WTC11 (cell line): ENCODE data around the gene TRIM46. TPM values are rescaled to one million over a fixed set of nuclear protein-coding genes. Genes with fewer than 3 reads are reported as not detected.

Experiments used
- ATAC-seq: fragments of 200-7000 bp; cut with Tn5 transposase; 2 replicates; pipeline ENCODE4 v1.10.0; 2021; ENCODE audit warnings: mild to moderate bottlenecking, moderate library complexity
- CTCF ChIA-PET: fragments of 300-600 bp; sonication (Branson Sonifier 250); formaldehyde crosslinking; loops from one replicate; lab custom pipeline; 2021; ENCODE audit warnings: antibody characterized with exemption; lab: Charles Lee
- POLR2A ChIA-PET: fragments of 350-600 bp; sonication (Branson Sonifier 250); formaldehyde crosslinking; loops from one replicate; lab custom pipeline; 2021; ENCODE audit warnings: antibody characterized with exemption; lab: Charles Lee
- DNase-seq: peaks from one replicate; pipeline ENCODE4 v3.0.0; 2021; ENCODE audit warnings: low spot score
- H3K27ac Mint-ChIP-seq: 2 replicates; pipeline ENCODE4 v1.8.0; 2021; ENCODE audit warnings: mixed read lengths
- H3K27me3 Mint-ChIP-seq: 2 replicates; pipeline ENCODE4 v1.8.0; 2021; ENCODE audit warnings: low read depth, mild to moderate bottlenecking, moderate library complexity, mixed read lengths
- H3K36me3 Mint-ChIP-seq: 2 replicates; pipeline ENCODE4 v1.8.0; 2021; ENCODE audit warnings: mixed read lengths
- H3K4me1 Mint-ChIP-seq: 2 replicates; pipeline ENCODE4 v1.8.0; 2022; ENCODE audit warnings: mixed read lengths
- H3K4me3 Mint-ChIP-seq: 2 replicates; pipeline ENCODE4 v1.8.0; 2021; ENCODE audit warnings: mild to moderate bottlenecking, moderate library complexity, mixed read lengths
- H3K9me3 Mint-ChIP-seq: 2 replicates; pipeline ENCODE4 v1.8.0; 2021; ENCODE audit warnings: mixed read lengths
- CREB1 ChIP-seq: sonication (generic); formaldehyde crosslinking; IDR thresholded peaks from 2 replicates; pipeline ENCODE4 v1.8.0; 2023; ENCODE audit warnings: mild to moderate bottlenecking, missing genetic modification reagents
- ERG ChIP-seq: fragments of 250-450 bp; sonication (Bioruptor Pico); IDR thresholded peaks from 2 replicates; pipeline ENCODE4 v1.8.0; 2021; ENCODE audit warnings: mild to moderate bottlenecking
- ETV6 ChIP-seq: sonication (generic); formaldehyde crosslinking; IDR thresholded peaks from 2 replicates; pipeline ENCODE4 v1.8.1; 2022; ENCODE audit warnings: mild to moderate bottlenecking, missing genetic modification reagents
- JUN ChIP-seq: sonication (generic); formaldehyde crosslinking; IDR thresholded peaks from 2 replicates; pipeline ENCODE4 v1.8.0; 2023; ENCODE audit warnings: mild to moderate bottlenecking, missing genetic modification reagents
- KAT7 ChIP-seq: sonication (generic); formaldehyde crosslinking; IDR thresholded peaks from 2 replicates; pipeline ENCODE4 v1.8.1; 2023; ENCODE audit warnings: missing genetic modification reagents, mild to moderate bottlenecking, borderline replicate concordance
- MYBL2 ChIP-seq: sonication (generic); formaldehyde crosslinking; IDR thresholded peaks from 2 replicates; pipeline ENCODE4 v1.8.1; 2023; ENCODE audit warnings: mild to moderate bottlenecking, moderate library complexity, missing genetic modification reagents
- NFATC4 ChIP-seq: fragments of 250-450 bp; sonication (Bioruptor Pico); IDR thresholded peaks from 2 replicates; pipeline ENCODE4 v1.9.0; 2021; ENCODE audit warnings: mild to moderate bottlenecking
- NR2C2 ChIP-seq: sonication (generic); formaldehyde crosslinking; IDR thresholded peaks from 2 replicates; pipeline ENCODE4 v1.8.0; 2022; ENCODE audit warnings: mild to moderate bottlenecking, missing genetic modification reagents
- PREB ChIP-seq: sonication (generic); formaldehyde crosslinking; IDR thresholded peaks from 2 replicates; pipeline ENCODE4 v1.8.1; 2022; ENCODE audit warnings: mild to moderate bottlenecking, missing genetic modification reagents, moderate library complexity, borderline replicate concordance
- PRRX2 ChIP-seq: fragments of 250-450 bp; sonication (Bioruptor Pico); IDR thresholded peaks from 2 replicates; pipeline ENCODE4 v1.8.0; 2021; ENCODE audit warnings: mild to moderate bottlenecking
- USF1 ChIP-seq: sonication (generic); formaldehyde crosslinking; IDR thresholded peaks from 2 replicates; pipeline ENCODE4 v1.8.0; 2022; ENCODE audit warnings: mild to moderate bottlenecking, missing genetic modification reagents
- ZNF121 ChIP-seq: sonication (generic); formaldehyde crosslinking; IDR thresholded peaks from 2 replicates; pipeline ENCODE4 v1.8.0; 2023; ENCODE audit warnings: missing genetic modification reagents
- ZNF425 ChIP-seq: fragments of 250-450 bp; sonication (Bioruptor Pico); conservative IDR thresholded peaks from 2 replicates; pipeline ENCODE4 v1.9.0; 2021; ENCODE audit warnings: mild to moderate bottlenecking
- ZNF532 ChIP-seq: fragments of 250-450 bp; sonication (Bioruptor Pico); IDR thresholded peaks from 2 replicates; pipeline ENCODE4 v1.9.0; 2021; ENCODE audit warnings: mild to moderate bottlenecking, borderline replicate concordance
- total RNA-seq: library from RNA; stranded (reverse); gene quantifications from 3 replicates; pipeline ENCODE4 v1.2.3, GENCODE V29; 2021
- TF ChIP-seq, protein P1 (sequence below): sonication (generic); formaldehyde crosslinking; conservative IDR thresholded peaks from 2 replicates; pipeline ENCODE4 v1.8.1; 2022; ENCODE audit warnings: mild to moderate bottlenecking, missing genetic modification reagents
- TF ChIP-seq, protein P2 (sequence below): fragments of 250-450 bp; sonication (Bioruptor Pico); IDR thresholded peaks from 2 replicates; pipeline ENCODE4 v1.9.0; 2021; ENCODE audit warnings: mild to moderate bottlenecking
- TF ChIP-seq, protein P3 (sequence below): sonication (generic); formaldehyde crosslinking; IDR thresholded peaks from 2 replicates; pipeline ENCODE4 v1.8.1; 2023; ENCODE audit warnings: mild to moderate bottlenecking, missing genetic modification reagents, moderate library complexity

TRIM46 gene
- total RNA-seq, 1 experiment from 2014 or later = 22.1 TPM

DNA sequence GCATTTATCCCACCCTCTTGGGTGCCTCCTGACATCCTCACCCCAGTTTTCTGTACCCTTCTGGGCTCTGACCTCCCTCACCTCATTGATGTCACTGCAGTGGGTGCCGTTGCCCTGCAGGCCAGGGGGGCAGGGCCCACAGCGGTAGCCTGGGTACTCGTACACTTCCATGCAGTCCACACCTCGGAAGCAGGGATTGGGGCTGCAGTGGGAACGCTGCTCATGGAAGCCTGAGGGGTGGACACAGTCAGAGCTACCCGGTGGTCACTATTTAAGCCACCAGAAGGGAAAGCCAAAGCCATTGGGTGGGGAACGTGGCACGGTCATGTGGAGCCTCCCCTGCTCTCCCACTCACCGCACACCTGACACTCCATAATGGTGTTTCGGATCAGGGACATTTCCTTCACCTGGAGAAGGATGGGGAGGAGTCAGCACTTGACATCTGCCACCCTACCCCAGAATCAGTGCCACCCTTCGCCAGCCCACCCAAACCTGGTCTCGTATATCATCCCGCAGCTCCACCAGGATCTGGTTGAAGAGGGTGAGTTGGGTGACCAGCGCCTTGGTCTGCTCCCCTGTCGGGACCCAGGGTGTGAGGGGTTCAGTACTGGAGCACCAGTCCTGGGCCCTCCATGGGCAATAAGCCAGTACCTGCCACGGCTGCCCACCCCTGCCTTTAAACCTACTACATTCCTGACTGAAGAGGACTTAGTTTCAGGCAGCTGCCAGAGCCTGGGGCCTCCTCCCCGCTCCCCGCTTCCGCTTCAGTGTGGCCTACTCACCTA, 29.3 kb downstream of the TRIM46 start (continued):
- TF ChIP-seq USF1 (CRISPR knock-in tag) (no peak), PREB (CRISPR knock-in tag) (no peak), ZNF532 (CRISPR knock-in tag) (no peak)

DNA sequence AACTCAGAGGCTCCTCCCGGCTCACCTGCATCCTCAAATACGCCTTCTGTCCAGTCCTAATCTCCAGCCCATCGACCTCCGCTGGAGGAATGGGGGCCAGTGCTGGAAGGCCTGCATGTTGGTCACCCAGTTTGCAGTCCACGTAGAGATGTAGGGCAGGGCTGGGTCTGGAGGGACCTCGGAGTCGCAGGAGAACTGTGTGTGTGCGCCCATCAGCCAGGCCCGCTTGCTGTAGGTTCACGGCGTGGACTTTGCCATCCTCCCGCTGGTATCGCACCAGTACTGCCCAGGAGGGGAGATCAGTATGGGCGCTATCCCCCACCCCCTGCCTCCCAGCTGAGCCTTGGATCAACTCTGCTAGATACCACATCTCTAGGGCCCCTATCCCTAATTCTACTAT, 31.4 kb downstream of the TRIM46 start:
- DNase-seq (no peak), ATAC-seq (no peak)
- Mint-ChIP-seq H3K9me3 (no peaks in the 10 kb centered on the region), H3K4me3 (no peak overlapping the region), H3K36me3 (peaks cover 36% of the 10 kb centered on the region), H3K27ac (no peak overlapping the region), H3K4me1 (peaks cover 19% of the 10 kb centered on the region), H3K27me3 (peaks cover 9% of the 10 kb centered on the region)
- TF ChIP-seq JUN (CRISPR knock-in tag) = no peak
- TF ChIP-seq MYBL2 (CRISPR knock-in tag) = 0 out of 2 replicates have a peak, but pooled peaks have one; percentile 18
- POLR2A ChIA-PET = interaction anchor here (1.5 kb wide), 1 partner anchor 9 kb away, joined by 5 read pairs; no protein-coding TSS in a partner anchor
- CTCF ChIA-PET = interaction anchor here (1.7 to 3.3 kb wide), 3 partner anchors 9 to 46 kb away, joined by 3 to 36 read pairs (median 23); partner anchors contain the start of gene KRTCAP2

DNA sequence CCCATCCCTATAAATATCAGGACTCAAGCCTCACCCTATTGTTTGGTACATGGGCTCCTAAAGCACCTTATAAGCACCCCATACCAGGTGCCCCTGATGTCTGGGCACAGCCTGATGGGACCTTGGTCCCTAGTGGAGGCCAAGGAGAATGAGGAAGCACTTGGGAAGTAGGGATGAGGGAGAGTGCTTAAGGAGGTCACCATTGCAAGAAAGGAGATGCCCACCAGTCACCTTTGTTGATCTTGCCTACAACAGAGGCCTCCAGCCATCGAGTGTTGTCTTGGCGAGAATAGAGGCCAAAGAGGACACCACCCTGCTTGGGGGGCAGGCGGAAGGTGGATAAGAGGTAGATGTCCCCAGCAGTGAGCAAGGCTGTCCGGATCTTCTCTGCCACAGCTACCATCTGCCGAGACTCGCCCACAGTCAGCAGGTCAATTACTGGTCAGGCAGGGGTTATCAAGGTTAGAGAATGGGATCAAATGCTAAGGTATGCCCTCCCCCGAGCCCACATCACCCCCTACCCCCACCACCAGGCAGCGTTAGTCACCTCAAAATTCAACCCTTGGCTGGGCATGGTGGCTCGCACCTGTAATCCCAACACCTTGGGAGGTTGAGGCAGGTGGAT, 32.4 kb downstream of the TRIM46 start:
- DNase-seq = no peak
- Mint-ChIP-seq H3K27me3 (peaks cover 9% of the 10 kb centered on the region), H3K9me3 (no peaks in the 10 kb centered on the region), H3K4me3 (no peak overlapping the region), H3K4me1 (peaks cover 19% of the 10 kb centered on the region), H3K36me3 (peaks cover 30% of the 10 kb centered on the region), H3K27ac (no peak overlapping the region)
- ChIA-PET POLR2A (interaction anchor here (1.1 to 1.5 kb wide), 3 partner anchors 10 to 118 kb away, joined by 3 to 5 read pairs (median 4); no protein-coding TSS in a partner anchor), CTCF (interaction anchor here (0.6 to 4.8 kb wide), 12 partner anchors 10 to 523 kb away, joined by 3 to 51 read pairs (median 10); partner anchors contain the start of genes ADAM15, KRTCAP2, RUSC1 and TRIM46)
- no peak for ATAC-seq
- TF ChIP-seq, protein P1, sequence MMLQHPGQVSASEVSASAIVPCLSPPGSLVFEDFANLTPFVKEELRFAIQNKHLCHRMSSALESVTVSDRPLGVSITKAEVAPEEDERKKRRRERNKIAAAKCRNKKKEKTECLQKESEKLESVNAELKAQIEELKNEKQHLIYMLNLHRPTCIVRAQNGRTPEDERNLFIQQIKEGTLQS (CRISPR knock-in tag) = no peak
- TF ChIP-seq ETV6 (CRISPR knock-in tag) (0 out of 2 replicates have a peak, but pooled peaks have one; percentile 24), NR2C2 (CRISPR knock-in tag) (no peak), CREB1 (CRISPR knock-in tag) (no peak), NFATC4 (CRISPR knock-in tag) (0 out of 2 replicates have a peak, but pooled peaks have one; percentile 12), ERG (CRISPR knock-in tag) (0 out of 2 replicates have a peak, but pooled peaks have one; percentile 66), ZNF425 (CRISPR knock-in tag) (0 out of 2 replicates have a peak, but pooled peaks have one; percentile 25), ZNF121 (CRISPR knock-in tag) (no peak), PRRX2 (CRISPR knock-in tag) (peak; percentile 74), KAT7 (CRISPR knock-in tag) (no peak)
- TF ChIP-seq, protein P2, sequence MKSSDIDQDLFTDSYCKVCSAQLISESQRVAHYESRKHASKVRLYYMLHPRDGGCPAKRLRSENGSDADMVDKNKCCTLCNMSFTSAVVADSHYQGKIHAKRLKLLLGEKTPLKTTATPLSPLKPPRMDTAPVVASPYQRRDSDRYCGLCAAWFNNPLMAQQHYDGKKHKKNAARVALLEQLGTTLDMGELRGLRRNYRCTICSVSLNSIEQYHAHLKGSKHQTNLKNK = no peak
- TF ChIP-seq, protein P3, sequence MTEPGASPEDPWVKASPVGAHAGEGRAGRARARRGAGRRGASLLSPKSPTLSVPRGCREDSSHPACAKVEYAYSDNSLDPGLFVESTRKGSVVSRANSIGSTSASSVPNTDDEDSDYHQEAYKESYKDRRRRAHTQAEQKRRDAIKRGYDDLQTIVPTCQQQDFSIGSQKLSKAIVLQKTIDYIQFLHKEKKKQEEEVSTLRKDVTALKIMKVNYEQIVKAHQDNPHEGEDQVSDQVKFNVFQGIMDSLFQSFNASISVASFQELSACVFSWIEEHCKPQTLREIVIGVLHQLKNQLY (CRISPR knock-in tag) = no peak
